Suprapubic skin (tissue), 4 donors: ENCODE data around the gene LRRFIP1. TPM values are rescaled to one million over a fixed set of nuclear protein-coding genes. Genes with fewer than 3 reads are reported as not detected.

Experiments used
- DNase-seq, 2 donors: peaks; one replicate each; pipeline ENCODE4 v3.0.0-alpha.2; 2019; ENCODE audit warnings: low spot score in 2 of 2
- H3K27ac ChIP-seq: fragments of 200-600 bp; sonication (generic); one replicate; pipeline ENCODE4 v1.5.1; 2019
- H3K27me3 ChIP-seq: fragments of 200-600 bp; sonication (generic); one replicate; pipeline ENCODE4 v1.5.1; 2019
- H3K36me3 ChIP-seq: fragments of 200-600 bp; sonication (generic); one replicate; pipeline ENCODE4 v1.5.1; 2019
- H3K4me1 ChIP-seq: fragments of 200-600 bp; sonication (generic); one replicate; pipeline ENCODE4 v1.5.1; 2019
- H3K4me3 ChIP-seq: fragments of 200-600 bp; sonication (generic); one replicate; pipeline ENCODE4 v1.5.1; 2019; ENCODE audit warnings: mild to moderate bottlenecking
- H3K9me3 ChIP-seq: fragments of 200-600 bp; sonication (generic); one replicate; pipeline ENCODE4 v1.5.1; 2019
- EP300 ChIP-seq: sonication (generic); formaldehyde crosslinking; IDR thresholded peaks from one replicate; pipeline ENCODE4 v1.6.1; 2017; ENCODE audit warnings: antibody characterized with exemption
- POLR2A ChIP-seq, 2 donors: fragments of 450-650 bp; IDR thresholded peaks; one replicate each; pipeline ENCODE4 v1.6.1; 2017; ENCODE audit warnings: antibody characterized with exemption in 2 of 2, mild to moderate bottlenecking in 2 of 2, moderate library complexity in 2 of 2
- POLR2AphosphoS5 ChIP-seq, 3 donors: sonication (generic); formaldehyde crosslinking; IDR thresholded peaks; one replicate each; pipeline ENCODE4 v1.6.1; 2017; ENCODE audit warnings: antibody characterized with exemption in 3 of 3
- WGBS: methylation state at CpG from one replicate; pipeline ENCODE4 v1.1.5; 2018; 5-methylcytosine and 5-hydroxymethylcytosine counted together
- total RNA-seq, 4 donors: library from RNA; depleted of rRNA; stranded (reverse); fragments of >200 nt; gene quantifications; one replicate each; pipeline ENCODE4 v1.1.0, GENCODE V29; 2016
- TF ChIP-seq, protein P1 (sequence below), 2 donors: fragments of 200-600 bp in 1 of 2; fragments of 450-650 bp in 1 of 2; sonication (generic) in 1 of 2; IDR thresholded peaks; one replicate each; pipeline ENCODE4 v1.5.1; 2016 to 2019; ENCODE audit warnings: antibody characterized with exemption in 2 of 2, mild to moderate bottlenecking in 1 of 2, moderate library complexity in 1 of 2

The LRRFIP1 gene
- total RNA-seq, 4 donors from 2014 or later, result 100 to 150 (median 109) TPM

GRCh38 chr2:237701033-237701858 lies 73.9 kb downstream of the LRRFIP1 start:
- H3K4me1 ChIP-seq, result peaks cover 98% of the 10 kb centered on the region
- TF ChIP-seq, protein P1, sequence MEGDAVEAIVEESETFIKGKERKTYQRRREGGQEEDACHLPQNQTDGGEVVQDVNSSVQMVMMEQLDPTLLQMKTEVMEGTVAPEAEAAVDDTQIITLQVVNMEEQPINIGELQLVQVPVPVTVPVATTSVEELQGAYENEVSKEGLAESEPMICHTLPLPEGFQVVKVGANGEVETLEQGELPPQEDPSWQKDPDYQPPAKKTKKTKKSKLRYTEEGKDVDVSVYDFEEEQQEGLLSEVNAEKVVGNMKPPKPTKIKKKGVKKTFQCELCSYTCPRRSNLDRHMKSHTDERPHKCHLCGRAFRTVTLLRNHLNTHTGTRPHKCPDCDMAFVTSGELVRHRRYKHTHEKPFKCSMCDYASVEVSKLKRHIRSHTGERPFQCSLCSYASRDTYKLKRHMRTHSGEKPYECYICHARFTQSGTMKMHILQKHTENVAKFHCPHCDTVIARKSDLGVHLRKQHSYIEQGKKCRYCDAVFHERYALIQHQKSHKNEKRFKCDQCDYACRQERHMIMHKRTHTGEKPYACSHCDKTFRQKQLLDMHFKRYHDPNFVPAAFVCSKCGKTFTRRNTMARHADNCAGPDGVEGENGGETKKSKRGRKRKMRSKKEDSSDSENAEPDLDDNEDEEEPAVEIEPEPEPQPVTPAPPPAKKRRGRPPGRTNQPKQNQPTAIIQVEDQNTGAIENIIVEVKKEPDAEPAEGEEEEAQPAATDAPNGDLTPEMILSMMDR (IDR thresholded peaks at IDR 0.05), result no peak
- TF ChIP-seq EP300 (no peak), POLR2A (IDR thresholded peaks at IDR 0.05) (no peak), POLR2AphosphoS5 (IDR thresholded peaks at IDR 0.05) (no peak)
- no peaks in the 10 kb centered on the region for H3K27me3 ChIP-seq
- H3K27ac ChIP-seq, result peak overlapping the region; percentile 73
- no peak overlapping the region for H3K4me3 ChIP-seq
- 71% methylated on average over 8 of the region's 17 CpGs for WGBS
- peak in 1 of 2 donors; percentile 70 for DNase-seq
- H3K9me3 ChIP-seq, result no peaks in the 10 kb centered on the region
- H3K36me3 ChIP-seq, result no peaks in the 10 kb centered on the region

- no peaks in the 10 kb centered on the region for H3K36me3 ChIP-seq
- peaks cover 98% of the 10 kb centered on the region for H3K4me1 ChIP-seq
- DNase-seq, result peak in 1 of 2 donors; percentile 48
- H3K9me3 ChIP-seq, result no peaks in the 10 kb centered on the region
- peak overlapping the region; percentile 73 for H3K27ac ChIP-seq
- peak overlapping the region; percentile 20 for H3K4me3 ChIP-seq
- H3K27me3 ChIP-seq, result no peaks in the 10 kb centered on the region
- TF ChIP-seq POLR2AphosphoS5 (IDR thresholded peaks at IDR 0.05), result no peak
- no peak for TF ChIP-seq EP300
- TF ChIP-seq, protein P1 (IDR thresholded peaks at IDR 0.05), result no peak
- no peak for TF ChIP-seq POLR2A (IDR thresholded peaks at IDR 0.05)
- WGBS, result 57% methylated on average over 7 of the region's 10 CpGs
Observed at GRCh38 chr2:237701859-237702390, 74.5 kb downstream of the LRRFIP1 start.

- DNase-seq, result peak in 1 of 2 donors; percentile 74
- Histone ChIP-seq H3K4me1 (peaks cover 98% of the 10 kb centered on the region), H3K9me3 (no peaks in the 10 kb centered on the region), H3K36me3 (no peaks in the 10 kb centered on the region), H3K27me3 (no peaks in the 10 kb centered on the region), H3K27ac (peak overlapping the region; percentile 73), H3K4me3 (peak overlapping the region; percentile 20)
- TF ChIP-seq, protein P1 (IDR thresholded peaks at IDR 0.05), result no peak
- no peak for TF ChIP-seq EP300
- TF ChIP-seq POLR2AphosphoS5 (IDR thresholded peaks at IDR 0.05), result no peak
- no peak for TF ChIP-seq POLR2A (IDR thresholded peaks at IDR 0.05)
- 9% methylated on average over 17 of the region's 17 CpGs for WGBS
Observed at GRCh38 chr2:237702441-237703391, 75.3 kb downstream of the LRRFIP1 start.

- no peaks in the 10 kb centered on the region for H3K27me3 ChIP-seq
- H3K27ac ChIP-seq, result peak overlapping the region; percentile 73
- WGBS, result 76% methylated on average over 13 of the region's 15 CpGs
- no peak for TF ChIP-seq POLR2A (IDR thresholded peaks at IDR 0.05)
- no peak for TF ChIP-seq EP300
- TF ChIP-seq, protein P1 (IDR thresholded peaks at IDR 0.05), result no peak
- peak in 1 of 3 donors; percentile 43 for TF ChIP-seq POLR2AphosphoS5 (IDR thresholded peaks at IDR 0.05)
- H3K4me1 ChIP-seq, result peaks cover 88% of the 10 kb centered on the region
- DNase-seq, result peak in 1 of 2 donors; percentile 29
- peaks cover 7% of the 10 kb centered on the region for H3K36me3 ChIP-seq
- H3K9me3 ChIP-seq, result no peaks in the 10 kb centered on the region
- no peak overlapping the region for H3K4me3 ChIP-seq
Observed at GRCh38 chr2:237704501-237705434, 77.4 kb downstream of the LRRFIP1 start.
